ENCODE results near the gene VAMP8. TPM values are rescaled to one million over a fixed set of nuclear protein-coding genes. Genes with fewer than 3 reads are reported as not detected.
"Not testable (repeated sequence)": the region's sequence is repeated elsewhere in the genome, so short reads cannot be mapped to it uniquely, and the experiment has no call there.

The VAMP8 gene
- total and polyA plus RNA-seq, 2 donors (not counting 3 experiments of a cell fraction or from before 2014, with no cell fraction given) = 39.0 to 68.7 TPM

DNA sequence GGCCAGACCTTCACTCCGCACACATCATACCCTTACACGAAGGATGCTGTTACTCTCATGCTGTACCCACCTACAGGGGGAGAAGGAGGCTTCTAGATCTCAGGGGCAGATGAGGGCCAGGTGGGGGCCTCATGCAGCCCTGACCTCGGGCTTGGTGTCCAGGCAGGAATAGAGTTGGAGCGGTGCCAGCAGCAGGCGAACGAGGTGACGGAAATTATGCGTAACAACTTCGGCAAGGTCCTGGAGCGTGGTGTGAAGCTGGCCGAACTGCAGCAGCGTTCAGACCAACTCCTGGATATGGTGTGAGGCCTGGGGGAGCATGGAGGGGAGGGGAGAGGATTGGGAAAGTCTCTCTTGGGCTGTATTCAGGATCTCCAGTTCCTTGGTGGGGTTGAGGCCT lies 14.2 kb downstream of the VAMP8 start:
- Histone ChIP-seq H3K27ac (ENCODE audit: insufficient read depth, low read depth, low read length) (peak overlapping the region; percentile 94), H3K9me3 (replicated peaks; ENCODE audit: control insufficient read depth, insufficient read depth, low read length) (no peaks in the 10 kb centered on the region), H2AFZ (ENCODE audit: low read depth, low read length) (no peak overlapping the region), H3K4me1 (ENCODE audit: control insufficient read depth, extremely low read depth, insufficient read depth, low read length) (peaks cover 61% of the 10 kb centered on the region), H3K36me3 (ENCODE audit: control insufficient read depth in 2 of 2, extremely low read depth in 1 of 2, insufficient read depth in 2 of 2, low read length in 2 of 2) (peaks cover 0 to 10% of the 10 kb centered on the region in 2 experiments), H3K9ac (replicated peaks; ENCODE audit: extremely low read depth, insufficient read depth, low read length) (no peak overlapping the region), H4K20me1 (replicated peaks; ENCODE audit: control insufficient read depth, extremely low read depth, insufficient read depth, low read length) (no peaks in the 10 kb centered on the region), H3K27me3 (ENCODE audit: control insufficient read depth in 2 of 2, insufficient read depth in 2 of 2, low read length in 2 of 2) (no peaks in the 10 kb centered on the region), H3K4me2 (ENCODE audit: insufficient read depth, low read length) (no peak overlapping the region), H3K9me1 (replicated peaks; ENCODE audit: control insufficient read depth, extremely low read depth, insufficient read depth, low read length) (no peaks in the 10 kb centered on the region), H3K79me2 (ENCODE audit: control insufficient read depth, insufficient read depth, low read length) (peaks cover 30% of the 10 kb centered on the region), H3K4me3 (replicated peaks in 1 of 3; ENCODE audit: insufficient read depth in 1 of 3, low read depth in 1 of 3, low read length in 3 of 3) (no peak overlapping the region)
- TF ChIP-seq, protein P1, sequence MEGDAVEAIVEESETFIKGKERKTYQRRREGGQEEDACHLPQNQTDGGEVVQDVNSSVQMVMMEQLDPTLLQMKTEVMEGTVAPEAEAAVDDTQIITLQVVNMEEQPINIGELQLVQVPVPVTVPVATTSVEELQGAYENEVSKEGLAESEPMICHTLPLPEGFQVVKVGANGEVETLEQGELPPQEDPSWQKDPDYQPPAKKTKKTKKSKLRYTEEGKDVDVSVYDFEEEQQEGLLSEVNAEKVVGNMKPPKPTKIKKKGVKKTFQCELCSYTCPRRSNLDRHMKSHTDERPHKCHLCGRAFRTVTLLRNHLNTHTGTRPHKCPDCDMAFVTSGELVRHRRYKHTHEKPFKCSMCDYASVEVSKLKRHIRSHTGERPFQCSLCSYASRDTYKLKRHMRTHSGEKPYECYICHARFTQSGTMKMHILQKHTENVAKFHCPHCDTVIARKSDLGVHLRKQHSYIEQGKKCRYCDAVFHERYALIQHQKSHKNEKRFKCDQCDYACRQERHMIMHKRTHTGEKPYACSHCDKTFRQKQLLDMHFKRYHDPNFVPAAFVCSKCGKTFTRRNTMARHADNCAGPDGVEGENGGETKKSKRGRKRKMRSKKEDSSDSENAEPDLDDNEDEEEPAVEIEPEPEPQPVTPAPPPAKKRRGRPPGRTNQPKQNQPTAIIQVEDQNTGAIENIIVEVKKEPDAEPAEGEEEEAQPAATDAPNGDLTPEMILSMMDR (IDR thresholded peaks at IDR 0.05; ENCODE audit: extremely low read depth in 1 of 2, insufficient read depth in 1 of 2, low read depth in 1 of 2, low read length in 2 of 2) = no peak
- TF ChIP-seq POLR2AphosphoS5 (IDR thresholded peaks at IDR 0.05; ENCODE audit: insufficient read depth, low read depth, low read length) (no peak), MYC (IDR thresholded peaks at IDR 0.05; ENCODE audit: low read depth, low read length) (no peak), GATA2 (IDR thresholded peaks at IDR 0.05; ENCODE audit: insufficient read depth, insufficient read length, low read depth, low read length) (no peak), FOS (IDR thresholded peaks at IDR 0.05; ENCODE audit: borderline replicate concordance, insufficient read depth, low read length) (no peak), POLR2A (IDR thresholded peaks at IDR 0.05; ENCODE audit: low read depth, low read length) (no peak), EZH2 (IDR thresholded peaks at IDR 0.05; ENCODE audit: borderline replicate concordance, low read depth, low read length, severe bottlenecking) (no peak), JUN (IDR thresholded peaks at IDR 0.05; ENCODE audit: borderline replicate concordance, insufficient read depth, insufficient read length, low read depth) (no peak)
- TF ChIP-seq, protein P2, sequence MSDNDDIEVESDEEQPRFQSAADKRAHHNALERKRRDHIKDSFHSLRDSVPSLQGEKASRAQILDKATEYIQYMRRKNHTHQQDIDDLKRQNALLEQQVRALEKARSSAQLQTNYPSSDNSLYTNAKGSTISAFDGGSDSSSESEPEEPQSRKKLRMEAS (IDR thresholded peaks at IDR 0.05; ENCODE audit: insufficient read depth, insufficient read length) = no peak
- intact Hi-C loops (cut with micrococcal nuclease) (no loop called here), dilution Hi-C loops (cut with MboI; ENCODE audit: extremely low pct_ligation_motif_present, low sequenced_read_pairs) (no loop called here)
- CTCF ChIA-PET = interaction anchor here (2.0 kb wide), 1 partner anchor 12 kb away, joined by 5 read pairs; the partner anchor contains the start of gene TMEM150A
- DNase-seq (ENCODE audit: low read depth, low spot score) (no peak), FAIRE-seq (no peak)
- POLR2A ChIA-PET = no interaction called here
- BruUV-seq (replicated peaks) = no TSS peak

DNA sequence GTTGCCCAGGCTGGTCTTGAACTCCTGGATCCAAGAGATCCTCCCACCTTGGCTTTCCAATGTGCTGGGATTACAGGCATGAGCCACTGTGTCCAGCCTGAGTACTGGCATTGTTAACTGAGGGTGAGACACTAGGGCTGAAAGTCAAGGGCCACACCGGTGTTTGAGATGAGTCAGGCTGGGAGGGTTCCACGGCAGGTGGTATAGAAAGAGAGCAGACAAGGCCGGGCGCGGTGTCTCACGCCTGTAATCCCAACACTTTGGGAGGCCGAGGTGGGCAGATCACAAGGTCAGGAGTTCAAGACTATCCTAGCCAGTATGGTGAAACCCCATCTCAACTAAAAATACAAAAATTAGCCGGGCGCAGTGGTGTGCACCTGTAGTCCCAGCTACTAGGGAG lies 14.9 kb downstream of the VAMP8 start:
- dilution Hi-C loops (cut with MboI; ENCODE audit: extremely low pct_ligation_motif_present, low sequenced_read_pairs); DNase-seq (ENCODE audit: low read depth, low spot score); H3K4me3 ChIP-seq (replicated peaks in 1 of 3; ENCODE audit: insufficient read depth in 1 of 3, low read depth in 1 of 3, low read length in 3 of 3); H3K9ac ChIP-seq (replicated peaks; ENCODE audit: extremely low read depth, insufficient read depth, low read length); H3K9me1 ChIP-seq (replicated peaks; ENCODE audit: control insufficient read depth, extremely low read depth, insufficient read depth, low read length); H3K27me3 ChIP-seq (ENCODE audit: control insufficient read depth in 2 of 2, insufficient read depth in 2 of 2, low read length in 2 of 2); H4K20me1 ChIP-seq (replicated peaks; ENCODE audit: control insufficient read depth, extremely low read depth, insufficient read depth, low read length); POLR2A ChIA-PET; H3K9me3 ChIP-seq (replicated peaks; ENCODE audit: control insufficient read depth, insufficient read depth, low read length); H3K27ac ChIP-seq (ENCODE audit: insufficient read depth, low read depth, low read length); H3K4me2 ChIP-seq (ENCODE audit: insufficient read depth, low read length); intact Hi-C loops (cut with micrococcal nuclease); BruUV-seq (replicated peaks); H2AFZ ChIP-seq (ENCODE audit: low read depth, low read length): not testable (repeated sequence)
- FAIRE-seq = peak; percentile 47
- Histone ChIP-seq H3K79me2 (ENCODE audit: control insufficient read depth, insufficient read depth, low read length) (peaks cover 37% of the 10 kb centered on the region), H3K4me1 (ENCODE audit: control insufficient read depth, extremely low read depth, insufficient read depth, low read length) (peaks cover 55% of the 10 kb centered on the region), H3K36me3 (ENCODE audit: control insufficient read depth in 2 of 2, extremely low read depth in 1 of 2, insufficient read depth in 2 of 2, low read length in 2 of 2) (peaks cover 0 to 16% of the 10 kb centered on the region in 2 experiments)
- CTCF ChIA-PET = interaction anchor here (1.6 kb wide), 1 partner anchor 10 kb away, joined by 3 read pairs; the partner anchor contains the start of gene TMEM150A

All from endothelial cell of umbilical vein (primary cell).